ENCODE results near the gene MYO18B.

Gene MYO18B

DNA sequence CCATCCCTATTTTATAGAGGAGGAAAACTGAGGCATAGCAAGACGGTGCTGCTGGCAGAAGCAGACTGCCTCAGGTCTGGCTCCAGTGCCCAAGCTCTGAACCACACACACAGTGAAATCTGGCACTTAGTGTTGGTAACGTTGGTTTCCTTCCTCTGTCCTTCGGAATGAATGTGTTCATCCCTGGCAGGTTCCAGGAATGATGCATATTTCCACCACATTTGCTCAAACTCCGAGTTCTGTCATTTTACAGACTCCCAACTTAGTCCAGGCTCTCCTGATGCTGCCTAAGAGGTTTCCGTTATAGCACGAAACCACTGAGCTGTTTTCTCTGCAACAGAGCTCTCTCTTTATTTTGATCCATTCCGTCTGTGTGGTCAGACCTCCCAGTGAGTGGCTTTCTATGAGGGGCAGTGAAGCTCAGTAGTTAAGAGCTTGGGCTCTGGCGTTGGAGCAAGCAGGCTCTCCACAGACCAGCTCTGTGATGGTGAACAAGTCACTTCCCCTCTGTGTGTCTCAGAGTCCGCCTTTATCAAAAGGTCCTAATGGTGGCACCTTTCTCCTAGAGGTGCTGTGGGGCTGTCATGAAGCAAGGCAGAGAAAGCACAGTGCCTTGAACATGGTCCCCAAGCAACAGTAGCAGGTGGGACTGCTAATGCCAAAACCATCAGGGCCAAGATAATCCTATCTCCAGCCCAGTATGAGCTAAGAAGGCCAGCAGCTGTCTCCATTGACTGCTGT lies 200.3 kb downstream of the MYO18B start:
- intact Hi-C loops (cut with DNase I), result no loop called here
- DNase-seq, result no peak

DNA sequence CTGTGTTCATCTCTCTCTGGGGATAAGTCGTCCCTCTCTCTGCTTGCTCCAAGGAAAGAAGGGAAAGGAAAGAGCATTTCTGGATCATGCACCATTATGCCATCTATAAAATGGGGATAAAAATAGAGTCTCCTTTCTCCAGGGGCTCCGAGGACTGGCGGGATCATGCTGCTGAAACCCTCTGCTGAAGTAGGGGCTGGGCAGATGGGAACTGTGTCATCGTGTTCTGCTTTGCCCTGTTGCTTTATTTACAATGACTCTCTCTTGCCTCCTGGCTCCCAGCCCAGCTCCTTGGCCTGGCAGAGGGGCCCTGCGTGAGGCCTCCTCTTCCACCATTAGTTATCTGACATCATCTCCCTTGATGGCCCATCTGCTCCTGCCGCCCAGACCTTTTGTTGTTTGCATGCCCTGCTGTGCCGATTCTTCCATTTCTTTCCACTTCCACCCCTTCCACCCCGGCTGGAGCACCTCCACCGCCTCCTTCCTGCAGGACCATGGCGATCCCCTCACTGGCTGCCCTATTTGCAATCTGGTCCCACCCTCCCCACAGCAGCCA lies 200.9 kb downstream of the MYO18B start:
- intact Hi-C loops (cut with DNase I), result no loop called here
- DNase-seq, result peak in 41 of 42 donors; percentile 32 to 86 (median 60)

DNA sequence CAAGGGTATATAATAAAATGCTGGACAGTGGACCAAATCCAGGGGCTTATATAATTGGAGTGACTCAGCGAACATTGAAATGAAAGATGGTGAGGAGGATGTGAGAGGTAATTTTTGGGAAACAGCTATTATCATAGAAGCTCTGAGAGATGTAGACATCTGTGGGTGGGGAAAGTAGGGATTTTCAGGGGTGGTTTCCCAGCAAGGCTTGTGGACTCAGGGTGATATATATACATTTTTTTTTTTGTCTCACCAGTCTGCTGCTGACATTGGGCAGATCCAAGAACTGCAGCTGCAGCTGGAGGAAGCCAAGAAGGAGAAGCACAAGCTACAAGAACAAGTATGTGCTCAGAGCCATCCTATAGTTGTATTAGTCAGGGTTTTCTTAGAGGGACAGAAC lies 208.1 kb downstream of the MYO18B start:
- peak in 1 of 42 donors; percentile 48 for DNase-seq
- intact Hi-C loops (cut with DNase I), result no loop called here

DNA sequence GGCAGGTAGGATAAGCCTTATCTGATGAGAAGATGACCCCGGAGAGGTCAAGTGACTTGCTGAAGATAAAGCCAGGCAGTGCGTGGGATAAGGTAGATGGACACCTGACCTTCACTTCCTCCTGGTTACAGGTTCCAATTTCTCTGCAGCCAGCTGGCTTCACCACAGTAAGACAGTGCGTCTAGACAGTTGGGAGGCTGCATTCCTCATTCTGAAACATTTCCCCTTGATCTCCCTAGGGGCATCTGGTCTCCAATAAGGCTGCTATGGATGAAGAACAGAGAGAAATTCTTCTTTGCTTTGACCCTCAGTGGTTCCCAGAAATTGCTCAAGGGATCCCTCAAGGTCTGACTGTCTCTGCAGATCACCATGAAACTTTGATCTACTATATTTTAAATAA lies 211.3 kb downstream of the MYO18B start:
- intact Hi-C loops (cut with DNase I), result no loop called here
- no peak for DNase-seq

DNA sequence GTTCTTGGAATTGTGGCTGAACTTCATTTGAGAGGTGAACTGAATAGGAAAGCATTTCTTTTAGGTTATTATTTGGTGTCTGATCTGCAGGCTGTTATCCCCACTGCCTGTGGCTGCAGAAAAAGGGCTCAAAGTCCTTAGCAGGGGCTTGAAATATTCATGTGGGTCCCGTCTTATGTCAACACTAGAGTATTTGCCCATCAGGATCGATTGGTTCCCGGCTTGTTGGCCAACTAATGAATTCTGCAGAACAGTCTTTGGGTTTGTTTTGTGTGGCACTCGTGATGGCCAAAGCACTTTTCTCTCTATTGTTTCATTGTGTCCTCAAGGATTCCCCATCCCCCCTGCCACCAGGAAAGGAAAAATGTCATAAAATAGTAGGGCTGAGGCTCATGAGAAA lies 211.9 kb downstream of the MYO18B start:
- peak in 2 of 42 donors; percentile 14 to 27 for DNase-seq
- intact Hi-C loops (cut with DNase I), result no loop called here

DNA sequence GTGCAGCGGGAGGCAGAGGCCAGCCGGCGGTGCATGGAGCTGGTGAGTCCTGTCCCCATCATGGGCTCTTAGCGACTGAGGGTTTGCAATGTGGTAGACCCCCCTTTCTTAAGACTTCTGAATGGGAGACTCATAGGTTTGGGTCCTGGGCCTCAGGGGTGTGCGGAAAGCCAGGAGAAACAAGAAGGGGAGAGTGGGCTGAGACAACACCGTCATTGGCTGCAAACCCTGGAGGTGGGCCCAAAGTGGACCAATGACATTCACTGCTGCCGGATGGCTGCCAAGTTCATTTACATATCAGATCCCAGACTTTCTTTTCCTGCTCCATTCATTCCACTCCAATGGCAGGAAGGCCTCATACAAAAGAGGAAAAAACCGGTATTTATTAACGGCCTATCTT lies 213.3 kb downstream of the MYO18B start:
- no peak for DNase-seq
- intact Hi-C loops (cut with DNase I), result no loop called here

DNA sequence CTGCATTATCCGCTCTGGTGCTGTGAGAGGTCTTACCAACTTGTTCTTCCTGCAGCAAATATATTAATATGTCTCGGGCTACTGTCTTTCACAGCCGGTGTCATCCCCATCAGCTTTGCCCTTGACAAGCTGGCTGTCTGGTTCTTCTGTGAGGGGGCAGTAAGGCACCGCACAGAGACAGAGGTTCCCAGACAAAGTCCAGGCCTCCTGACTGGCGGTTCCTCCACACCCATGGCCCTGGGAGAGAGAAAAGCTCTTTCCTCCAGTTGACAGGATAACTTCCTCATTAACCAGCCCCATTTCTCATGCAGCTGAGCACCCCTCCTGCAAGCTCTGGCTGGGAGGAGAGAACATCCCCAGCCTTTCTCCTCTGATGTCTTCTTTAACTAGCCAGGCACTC lies 214.8 kb downstream of the MYO18B start:
- no peak for DNase-seq
- intact Hi-C loops (cut with DNase I), result no loop called here

DNA sequence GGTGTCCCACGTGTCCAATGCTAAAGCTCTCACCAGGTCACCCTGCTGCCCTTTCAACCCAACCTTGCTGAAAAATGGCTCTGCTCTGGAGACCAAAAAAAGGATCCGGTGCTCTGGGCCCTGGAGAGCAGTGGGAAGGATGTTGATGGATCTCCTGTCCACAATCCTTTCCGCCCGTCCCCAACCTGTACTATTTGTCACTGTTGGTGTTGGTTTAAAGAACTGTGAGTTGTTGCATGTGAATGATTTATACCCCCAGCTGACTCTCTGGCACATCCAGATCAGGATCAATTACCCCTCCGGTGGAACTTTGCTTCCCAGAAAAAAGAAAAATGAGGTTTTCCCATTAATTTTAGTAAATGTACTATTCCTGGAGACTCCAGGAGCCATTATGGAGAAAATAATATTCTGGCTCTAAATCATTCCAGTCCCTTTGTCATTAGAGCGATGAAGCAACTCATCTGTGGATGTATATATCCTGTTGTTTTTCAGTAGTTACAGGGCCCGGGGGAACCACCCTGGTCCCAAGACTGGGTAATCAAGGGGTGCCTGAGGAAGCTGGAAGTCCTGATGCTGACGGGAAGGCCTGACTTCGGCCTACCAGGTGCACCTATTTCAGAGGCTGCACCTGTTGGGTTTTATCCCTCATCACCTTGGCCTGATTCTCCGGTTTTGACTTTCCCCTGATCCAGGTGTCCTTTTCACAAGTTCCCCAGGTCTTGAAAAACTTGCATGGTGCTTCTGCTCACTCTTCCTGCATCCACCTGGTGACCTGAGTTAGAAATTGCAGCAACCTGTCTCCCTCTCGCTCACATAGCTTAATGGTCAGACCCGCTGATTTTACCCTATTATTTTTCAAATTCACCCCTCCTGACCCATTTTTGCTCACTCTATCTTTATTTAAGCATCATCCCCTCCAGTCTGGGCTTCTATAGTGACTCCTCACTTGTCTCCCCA lies 218.1 kb downstream of the MYO18B start:
- intact Hi-C loops (cut with DNase I), result no loop called here
- DNase-seq, result no peak

DNA sequence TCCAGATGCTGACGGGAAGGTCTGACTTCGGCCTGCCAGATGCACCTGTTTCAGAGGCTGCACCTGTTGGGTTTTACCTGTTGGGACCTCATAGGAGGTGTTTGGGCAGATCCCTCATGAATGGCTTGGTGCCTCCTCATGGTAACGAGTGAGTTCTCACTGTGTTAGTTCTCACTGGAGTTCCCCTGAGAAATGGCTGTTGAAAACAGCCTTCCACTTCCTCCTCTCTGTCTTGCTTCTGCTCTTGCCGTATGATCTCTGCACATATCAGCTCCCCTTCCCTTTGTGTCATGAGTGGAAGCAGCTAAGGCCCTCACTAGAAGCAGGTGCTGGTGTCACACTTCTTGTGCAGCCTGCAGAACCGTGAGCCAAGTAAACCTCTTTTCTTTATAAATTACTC lies 219.7 kb downstream of the MYO18B start:
- intact Hi-C loops (cut with DNase I), result no loop called here

DNA sequence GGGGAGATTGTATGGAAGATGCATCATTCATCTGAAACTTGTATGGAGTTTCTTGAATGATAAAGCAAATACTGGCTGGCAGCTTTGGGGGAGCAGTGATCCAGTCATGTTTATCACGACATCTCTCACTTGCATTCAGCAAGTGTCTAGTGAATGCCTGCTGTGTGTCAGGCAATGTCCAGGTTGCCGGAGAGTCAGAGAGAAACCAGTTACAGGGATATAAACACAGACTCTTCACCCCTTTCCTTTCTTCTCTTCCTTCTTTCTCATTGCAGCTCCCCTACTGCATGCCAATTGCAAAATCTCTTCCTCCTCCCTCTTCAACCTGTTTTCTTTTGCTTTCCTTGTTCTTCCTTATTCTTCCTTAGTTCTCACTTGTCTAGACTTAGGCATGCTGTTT lies 220.7 kb downstream of the MYO18B start:
- intact Hi-C loops (cut with DNase I), result no loop called here
- DNase-seq, result no peak

More for the DNA sequence above, 219.7 kb downstream of the MYO18B start:
- DNase-seq, result no peak

DNA sequence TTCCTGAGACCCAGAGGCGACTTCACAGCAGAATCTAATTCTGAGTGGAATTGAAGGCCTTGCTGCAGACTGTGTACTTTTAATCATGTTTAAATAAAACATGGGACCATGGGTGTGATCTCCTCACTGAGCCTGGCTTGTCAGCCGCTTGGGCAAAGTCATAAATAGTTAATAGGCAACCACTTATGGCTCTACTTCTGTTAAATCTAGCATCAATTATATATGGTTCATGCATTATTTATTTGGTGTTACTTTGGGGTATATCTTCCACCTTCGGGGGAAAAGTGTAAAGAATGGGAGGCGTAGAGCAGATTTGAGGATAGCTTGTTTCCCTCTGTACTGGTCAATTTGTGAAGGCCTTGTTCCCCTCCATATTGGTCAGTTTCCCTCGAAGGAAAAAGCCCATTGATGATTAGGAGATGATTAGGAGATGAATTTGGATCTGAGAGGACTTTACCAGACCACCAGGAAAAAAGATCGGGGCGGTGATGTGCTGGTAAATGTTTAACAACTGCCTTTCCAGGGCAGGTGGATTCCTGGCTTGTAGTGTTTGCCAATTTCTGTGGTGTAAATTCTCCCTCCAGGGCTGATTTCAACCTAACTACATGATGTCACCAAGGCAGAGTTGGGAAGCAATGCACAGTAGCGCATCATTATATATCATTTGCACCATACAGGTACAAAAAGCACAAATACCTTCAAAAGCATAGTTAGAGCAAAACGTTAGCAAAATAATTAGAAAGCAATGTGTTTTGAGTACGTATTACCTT lies 223.2 kb downstream of the MYO18B start:
- DNase-seq, result no peak
- intact Hi-C loops (cut with DNase I), result no loop called here

DNA sequence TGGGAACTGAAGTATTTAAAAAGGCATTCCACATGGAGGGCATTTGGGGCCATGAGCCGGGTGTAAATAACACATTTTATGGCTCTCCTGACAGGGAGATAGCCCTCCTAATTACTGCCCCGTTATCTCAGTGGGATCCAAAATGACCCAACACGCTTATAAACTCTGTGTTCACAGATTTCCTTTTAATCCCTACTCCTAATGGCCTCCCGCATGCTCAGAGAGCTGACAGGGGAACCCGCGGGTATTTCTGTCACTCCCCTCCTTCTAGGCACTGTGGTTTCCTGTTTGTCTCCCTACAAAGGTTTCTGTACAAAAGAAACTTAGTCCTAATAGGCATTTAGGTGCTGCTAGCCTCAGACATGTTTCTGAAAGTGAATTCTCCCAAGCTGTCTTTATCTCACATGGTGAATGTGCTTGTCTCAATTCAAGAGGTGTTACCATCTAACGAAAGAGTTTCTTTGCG lies 224.5 kb downstream of the MYO18B start:
- intact Hi-C loops (cut with DNase I), result no loop called here
- DNase-seq, result no peak

DNA sequence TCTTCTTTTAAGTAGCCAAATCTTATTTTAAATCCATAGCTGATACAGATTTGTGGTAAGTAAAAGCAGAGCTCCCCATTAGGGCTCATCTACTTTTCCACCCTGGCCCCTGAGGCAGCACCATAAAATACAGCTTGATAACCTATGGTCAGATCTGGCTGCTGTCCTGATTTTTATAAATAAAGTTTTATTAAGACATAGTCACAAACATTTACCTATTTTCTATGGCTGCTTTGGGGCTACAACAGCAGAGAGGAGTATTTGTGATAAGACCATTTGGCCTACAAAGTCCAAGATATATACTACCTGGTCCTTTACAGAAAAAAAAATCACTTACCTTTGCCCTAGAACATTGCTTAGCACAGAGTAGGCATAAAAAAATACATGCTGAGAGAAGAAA lies 227.3 kb downstream of the MYO18B start:
- DNase-seq, result no peak
- intact Hi-C loops (cut with DNase I), result no loop called here

DNA sequence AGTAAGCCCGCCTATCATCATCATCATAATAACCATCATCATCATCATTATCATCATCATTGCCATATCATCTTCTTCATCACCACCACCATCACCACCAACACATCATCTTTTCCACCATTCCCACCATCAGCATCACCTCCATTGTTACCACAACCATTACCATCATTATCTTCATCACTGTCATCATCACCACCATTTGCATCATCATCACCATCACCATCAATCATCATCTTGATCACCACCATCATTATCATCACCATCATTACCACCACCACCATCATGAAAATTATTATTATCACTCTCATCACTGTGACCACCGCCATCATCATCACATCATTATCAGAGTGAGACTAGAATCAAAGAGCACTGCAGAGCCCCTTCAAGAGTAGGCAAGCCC lies 227.9 kb downstream of the MYO18B start:
- intact Hi-C loops (cut with DNase I), result no loop called here
- DNase-seq, result no peak

DNA sequence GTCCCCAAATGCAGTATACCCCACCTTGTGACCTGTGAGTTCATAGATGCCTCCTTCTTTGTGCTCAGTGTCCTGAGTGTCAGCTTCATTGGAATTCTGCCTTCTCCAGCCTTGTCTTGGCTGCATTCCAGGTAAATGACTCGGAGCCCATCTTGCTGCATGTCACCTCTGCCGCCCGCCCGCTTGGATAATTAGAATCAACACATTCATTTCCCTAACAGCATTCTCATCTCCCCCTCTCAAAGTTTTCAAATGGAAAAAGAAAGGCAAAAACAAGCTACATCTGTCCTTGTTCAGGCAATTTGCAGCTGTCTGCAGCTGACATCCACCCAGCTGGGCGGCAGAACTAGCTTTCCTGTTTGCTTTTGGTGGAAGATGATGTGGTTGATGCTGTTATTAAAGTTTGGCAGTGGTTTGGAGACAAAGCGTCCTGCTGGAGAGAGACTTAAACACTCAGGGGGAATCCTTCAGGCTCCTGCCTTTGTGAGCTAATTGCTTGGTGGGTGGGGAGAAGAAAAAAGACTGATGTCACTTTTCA lies 228.5 kb downstream of the MYO18B start:
- intact Hi-C loops (cut with DNase I), result no loop called here
- DNase-seq, result peak in 7 of 42 donors; percentile 6 to 39 (median 12)

DNA sequence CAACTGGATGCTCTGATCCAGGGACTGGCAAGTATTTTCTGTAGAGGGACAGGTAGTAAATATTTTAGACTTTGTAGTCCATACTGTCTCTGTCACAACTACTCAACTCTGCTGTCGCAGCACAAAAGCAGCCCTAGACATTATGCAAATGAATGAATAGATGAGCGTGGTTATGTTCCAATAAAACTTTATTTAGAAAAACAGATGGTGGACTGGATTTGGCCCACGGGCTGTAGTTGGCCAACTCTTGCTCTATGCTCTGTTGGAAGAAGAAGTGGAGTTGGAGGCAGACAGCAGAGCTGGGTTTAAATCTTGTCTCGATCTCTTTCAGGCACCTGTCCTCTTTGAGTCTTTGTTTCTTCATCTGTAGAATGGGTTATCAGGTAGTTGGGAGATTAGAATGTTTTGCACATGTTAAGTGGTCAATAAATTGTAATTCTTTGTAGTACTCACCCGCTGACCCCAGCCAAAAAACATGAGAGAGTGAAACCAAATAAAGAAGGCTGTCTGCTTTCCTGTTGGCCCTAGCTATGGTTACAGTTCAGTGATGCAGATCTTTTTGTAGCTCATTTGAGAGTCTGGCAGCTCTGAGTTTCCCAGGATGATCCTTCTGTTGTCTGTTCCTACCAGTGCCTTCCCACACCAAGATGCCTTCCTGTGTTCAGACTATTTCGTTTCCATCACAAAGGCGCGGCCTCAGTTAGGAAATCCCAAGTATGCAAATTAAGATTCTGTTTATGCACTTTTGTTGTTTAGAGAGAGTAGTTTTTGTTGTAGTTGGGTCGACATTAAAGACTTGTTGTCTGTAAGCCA lies 229.2 kb downstream of the MYO18B start:
- intact Hi-C loops (cut with DNase I), result no loop called here
- DNase-seq, result no peak

DNA sequence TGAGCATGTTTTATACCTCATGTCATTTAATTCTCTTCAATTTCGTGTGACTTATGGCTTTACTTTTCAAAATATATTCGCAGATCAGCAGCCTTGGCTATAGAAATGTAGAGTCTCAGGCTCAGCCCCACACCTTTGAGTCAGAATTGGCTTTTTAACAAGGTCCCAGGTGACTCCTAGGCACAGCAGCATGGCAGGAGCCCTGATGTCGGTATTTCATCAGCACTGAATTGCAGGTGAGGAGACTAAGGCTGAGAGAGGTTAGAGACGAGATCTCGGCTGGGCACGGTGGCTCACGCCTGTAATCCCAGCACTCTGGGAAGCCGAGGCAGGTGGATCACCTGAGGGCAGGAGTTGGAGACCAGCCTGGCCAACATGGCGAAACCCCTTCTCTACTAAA lies 230.4 kb downstream of the MYO18B start:
- intact Hi-C loops (cut with DNase I), result no loop called here

DNA sequence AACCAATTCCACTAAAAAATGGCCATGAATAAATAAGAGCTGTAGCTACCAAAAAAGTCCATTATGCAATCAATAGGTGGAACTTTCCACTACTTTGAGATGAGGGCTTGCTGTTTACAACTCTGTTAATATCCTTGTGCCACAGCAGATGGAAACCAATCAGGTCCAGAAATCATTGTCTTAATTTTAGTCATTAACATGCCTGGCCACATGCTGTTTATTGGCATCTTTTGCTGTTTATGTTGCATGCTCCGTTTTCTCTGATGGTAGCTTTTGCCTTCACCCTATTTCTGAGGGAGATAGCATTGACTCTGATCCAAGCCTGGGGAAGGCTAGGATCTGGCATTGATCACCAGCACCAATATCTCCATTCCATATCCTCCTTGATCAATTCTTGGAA lies 234.4 kb downstream of the MYO18B start:
- intact Hi-C loops (cut with DNase I), result no loop called here
- DNase-seq, result no peak

More for the DNA sequence above, 230.4 kb downstream of the MYO18B start:
- DNase-seq, result no peak
